ENCODE measurements around the gene DNM3.

Gene DNM3

DNA sequence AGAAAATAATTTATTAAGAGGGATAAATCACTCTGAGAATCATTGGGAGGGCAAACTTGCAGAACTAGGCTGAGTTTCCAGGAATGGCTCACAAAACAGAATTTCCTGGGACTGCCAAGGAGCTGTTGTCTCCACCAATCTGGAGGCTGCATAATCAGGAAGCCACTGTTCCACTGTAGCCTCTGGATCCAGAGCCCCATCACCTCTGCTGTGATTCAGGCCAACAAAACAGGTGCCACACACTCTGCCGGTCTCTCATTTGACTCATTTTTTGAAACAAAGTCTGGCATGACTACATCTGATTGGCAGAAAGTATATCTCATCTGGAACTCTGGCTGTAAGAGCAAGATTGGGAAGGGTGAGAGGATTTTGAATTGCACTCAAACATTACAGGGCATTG, 400.2 kb downstream of the DNM3 start:
- Mint-ChIP-seq H3K27ac (no peak overlapping the region), H3K36me3 (no peaks in the 10 kb centered on the region), H3K4me3 (no peak overlapping the region), H3K4me1 (no peaks in the 10 kb centered on the region), H3K9me3 (no peaks in the 10 kb centered on the region)
- no peak for DNase-seq (ENCODE audit: low spot score in 2 of 2)
- no peak for ATAC-seq

DNA sequence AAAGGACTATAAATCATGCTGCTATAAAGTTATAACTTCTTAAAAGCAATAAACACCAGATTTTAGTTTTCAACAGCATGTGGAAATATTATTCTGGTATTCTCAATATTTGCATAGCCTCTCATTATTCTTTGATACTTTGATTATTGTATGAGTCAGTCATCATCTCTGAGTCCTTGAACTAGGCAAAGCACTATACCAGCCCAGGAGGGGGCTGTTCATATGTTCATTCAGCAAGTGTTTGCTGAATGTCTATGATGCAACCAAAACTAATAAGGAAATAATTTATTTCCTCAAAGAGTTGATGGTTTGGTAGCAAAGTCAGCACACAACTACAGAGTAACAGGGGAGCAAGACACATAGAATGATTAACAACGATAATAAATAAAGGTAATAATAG, 403.6 kb downstream of the DNM3 start:
- DNase-seq (ENCODE audit: low spot score in 2 of 2) (no peak), ATAC-seq (no peak)
- Mint-ChIP-seq H3K4me1 (no peaks in the 10 kb centered on the region), H3K4me3 (no peak overlapping the region), H3K36me3 (no peaks in the 10 kb centered on the region), H3K9me3 (no peaks in the 10 kb centered on the region), H3K27ac (no peak overlapping the region)

DNA sequence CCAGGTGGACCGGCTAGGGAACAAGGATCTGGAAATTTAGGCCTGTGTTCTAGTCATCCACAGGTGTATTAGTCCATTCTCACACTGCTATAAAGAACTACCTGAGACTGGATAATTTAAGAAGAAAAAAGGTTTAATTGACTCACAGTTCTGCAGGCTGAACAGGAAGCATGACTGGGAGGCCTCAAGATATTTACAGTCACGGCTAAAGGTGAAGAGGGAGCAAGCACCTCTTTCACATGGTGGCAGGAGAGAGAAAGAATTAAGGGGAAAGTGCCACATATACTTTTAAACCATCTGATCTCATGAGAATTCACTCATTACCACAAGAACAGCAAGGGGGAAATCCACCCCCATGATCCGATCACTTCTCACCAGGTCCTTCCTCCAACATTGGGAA, 404.5 kb downstream of the DNM3 start:
- H3K4me3 Mint-ChIP-seq, result no peak overlapping the region
- no peaks in the 10 kb centered on the region for H3K4me1 Mint-ChIP-seq
- no peaks in the 10 kb centered on the region for H3K9me3 Mint-ChIP-seq
- no peaks in the 10 kb centered on the region for H3K36me3 Mint-ChIP-seq
- DNase-seq (ENCODE audit: low spot score in 2 of 2) (no peak), ATAC-seq (no peak)
- no peak overlapping the region for H3K27ac Mint-ChIP-seq

DNA sequence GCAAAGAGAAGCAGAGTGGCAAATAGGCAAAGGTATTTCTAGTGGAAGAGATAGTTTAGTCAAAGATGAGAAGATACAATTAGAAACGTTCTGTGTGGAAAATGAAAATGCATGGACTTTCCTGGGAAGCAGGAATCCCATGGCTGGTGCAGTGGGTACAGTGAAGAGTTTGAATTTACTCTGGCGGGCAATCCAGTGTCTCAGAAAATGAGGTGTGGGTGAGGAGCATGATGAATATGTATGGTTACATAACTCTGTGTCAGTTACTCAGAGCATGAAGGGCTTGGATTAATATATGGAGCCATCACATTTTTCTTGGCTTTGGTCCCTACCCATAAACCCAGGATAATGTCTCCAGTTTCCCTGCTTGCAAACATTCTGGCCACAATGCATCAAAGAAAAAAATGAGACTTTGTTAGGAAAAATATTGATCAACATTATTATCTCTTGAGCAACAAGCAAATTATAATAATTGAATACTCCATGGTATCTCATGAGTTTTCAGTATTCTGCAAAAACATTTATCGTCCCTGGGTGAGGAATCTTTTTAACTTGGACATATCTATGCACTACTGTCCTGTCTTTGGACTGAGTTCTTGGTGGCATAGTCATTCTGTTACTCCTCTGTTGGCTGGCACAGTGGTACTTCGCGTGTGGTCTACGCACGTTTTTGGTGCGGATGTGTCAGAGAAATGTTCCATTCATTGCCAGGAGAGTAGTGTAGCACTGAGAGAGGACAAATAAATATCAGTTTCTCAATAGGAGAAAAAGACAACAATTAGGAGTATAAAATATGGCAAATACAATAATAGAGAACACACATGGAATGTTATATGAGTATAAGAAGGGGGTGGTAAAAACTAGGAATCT, 405.5 kb downstream of the DNM3 start:
- H3K9me3 Mint-ChIP-seq, result no peaks in the 10 kb centered on the region
- no peak for DNase-seq (ENCODE audit: low spot score in 2 of 2)
- no peak for ATAC-seq
- no peak overlapping the region for H3K27ac Mint-ChIP-seq
- H3K4me1 Mint-ChIP-seq, result no peaks in the 10 kb centered on the region
- H3K36me3 Mint-ChIP-seq, result no peaks in the 10 kb centered on the region
- H3K4me3 Mint-ChIP-seq, result no peak overlapping the region

DNA sequence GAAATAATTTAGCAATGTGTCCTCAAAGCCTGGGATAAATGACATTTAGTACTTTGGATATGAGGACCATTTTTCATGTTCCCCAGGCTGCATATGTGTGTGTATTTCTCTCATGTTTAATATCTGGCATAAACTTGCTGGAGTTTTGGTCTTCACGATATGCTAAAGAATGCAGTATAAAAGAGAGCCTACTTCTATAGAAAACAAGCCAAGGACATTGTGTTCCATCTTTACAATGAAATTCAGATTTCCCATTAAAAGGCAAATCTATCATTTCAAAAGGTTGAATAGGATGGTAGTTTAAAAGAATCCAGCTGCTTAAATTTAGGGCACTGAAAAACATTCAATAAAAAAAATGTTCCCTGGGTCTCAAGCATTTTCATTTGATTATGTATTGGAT, 410.2 kb downstream of the DNM3 start:
- no peaks in the 10 kb centered on the region for H3K9me3 Mint-ChIP-seq
- no peak overlapping the region for H3K27ac Mint-ChIP-seq
- no peaks in the 10 kb centered on the region for H3K36me3 Mint-ChIP-seq
- no peak overlapping the region for H3K4me3 Mint-ChIP-seq
- ATAC-seq, result no peak
- peaks cover 19% of the 10 kb centered on the region for H3K4me1 Mint-ChIP-seq
- DNase-seq (ENCODE audit: low spot score in 2 of 2), result no peak

DNA sequence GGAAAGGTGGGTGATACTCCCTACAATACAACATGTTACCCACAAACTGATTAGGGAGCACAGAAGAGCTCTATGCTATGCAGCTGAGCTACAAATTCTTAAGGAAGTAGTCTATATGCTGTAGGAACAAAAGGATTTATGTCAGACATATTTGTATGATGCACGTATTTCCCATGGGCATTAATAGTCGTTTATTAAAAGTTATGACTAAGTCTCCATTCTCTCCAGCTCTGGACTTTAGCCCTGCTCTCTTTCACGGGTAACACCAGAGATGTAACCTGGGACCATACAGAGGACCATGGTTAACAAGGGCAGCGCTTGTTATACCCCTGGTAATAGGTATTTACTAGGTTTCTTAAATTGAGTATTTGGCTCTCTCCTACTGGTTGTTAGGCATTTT, 411.0 kb downstream of the DNM3 start:
- ATAC-seq, result no peak

DNA sequence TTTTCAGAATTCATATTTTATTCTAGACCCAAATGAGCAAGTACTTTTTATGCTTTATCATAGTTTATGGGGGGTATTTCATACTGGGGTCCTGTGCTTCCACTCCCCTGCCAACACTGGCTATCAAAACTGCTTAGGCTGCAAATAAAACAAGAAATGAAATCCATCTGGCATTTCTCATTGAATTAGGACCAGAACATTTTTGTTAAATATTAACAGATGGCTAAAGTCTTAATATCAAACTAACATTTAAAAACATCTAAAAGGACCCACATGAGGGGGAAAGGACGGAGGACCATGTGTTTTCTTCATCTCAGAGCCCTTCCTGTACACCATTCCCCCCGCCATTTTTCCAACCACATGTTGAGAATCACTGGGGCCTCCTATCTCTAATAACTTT, 411.7 kb downstream of the DNM3 start:
- Mint-ChIP-seq H3K9me3 (no peaks in the 10 kb centered on the region), H3K27ac (no peak overlapping the region), H3K36me3 (no peaks in the 10 kb centered on the region), H3K4me3 (no peak overlapping the region), H3K4me1 (peaks cover 19% of the 10 kb centered on the region)
- ATAC-seq (no peak), DNase-seq (ENCODE audit: low spot score in 2 of 2) (no peak)

More for the DNA sequence above, 411.0 kb downstream of the DNM3 start:
- Mint-ChIP-seq H3K27ac (no peak overlapping the region), H3K4me3 (no peak overlapping the region), H3K36me3 (no peaks in the 10 kb centered on the region), H3K4me1 (peaks cover 19% of the 10 kb centered on the region), H3K9me3 (no peaks in the 10 kb centered on the region)
- DNase-seq (ENCODE audit: low spot score in 2 of 2), result no peak

DNA sequence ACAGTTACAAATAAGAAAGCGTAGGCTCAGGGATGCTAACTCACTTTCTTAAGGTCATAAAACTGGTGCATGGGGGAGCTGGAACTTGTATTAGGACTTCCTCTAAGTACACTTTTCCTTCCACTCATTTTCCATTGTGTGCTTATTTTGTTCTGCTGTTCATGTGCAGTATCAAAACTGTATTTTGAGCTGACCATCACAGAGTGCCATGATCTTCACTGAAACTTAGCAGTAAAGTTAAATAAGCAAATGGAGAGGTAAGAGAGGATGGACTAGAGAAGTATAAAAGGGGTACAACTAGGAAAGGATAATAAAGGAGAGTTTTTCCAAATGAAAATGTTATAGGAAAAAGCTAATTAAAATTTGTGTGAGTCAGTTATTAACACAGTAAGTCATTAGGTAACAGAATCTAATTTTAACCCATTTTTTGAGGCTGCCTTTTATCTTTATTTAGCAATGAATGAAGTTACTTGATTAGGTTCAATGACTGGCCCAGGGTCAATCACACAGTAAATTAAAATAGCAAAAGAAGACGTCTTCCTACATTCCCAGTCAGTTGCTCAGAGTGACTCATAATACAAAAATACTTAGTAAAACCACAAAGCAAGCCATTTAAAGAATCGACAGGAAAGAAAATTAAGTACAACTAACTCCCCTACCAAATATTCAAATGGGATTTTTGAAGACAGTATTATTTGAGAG, 413.4 kb downstream of the DNM3 start:
- Mint-ChIP-seq H3K9me3 (peaks cover 2% of the 10 kb centered on the region), H3K4me3 (no peak overlapping the region), H3K27ac (peak overlapping the region; percentile 21), H3K4me1 (peaks cover 19% of the 10 kb centered on the region), H3K36me3 (no peaks in the 10 kb centered on the region)
- no peak for DNase-seq (ENCODE audit: low spot score in 2 of 2)
- ATAC-seq, result peak; percentile 52

DNA sequence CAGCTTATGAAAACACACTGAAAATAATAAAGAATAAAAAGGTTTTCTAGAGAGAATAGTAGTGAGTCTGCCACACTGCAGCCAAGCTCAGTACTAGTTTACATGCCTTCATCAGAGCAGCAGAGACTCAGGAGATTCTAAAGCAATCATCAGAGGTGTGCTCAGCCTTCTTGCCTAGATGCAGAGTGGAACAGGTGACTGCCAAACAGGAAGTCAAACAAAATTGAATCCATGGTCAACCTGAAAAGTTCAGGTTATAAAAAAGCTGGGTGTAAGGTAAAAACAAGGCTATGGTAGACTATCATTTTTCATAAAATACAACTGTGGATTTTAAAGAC, 413.9 kb downstream of the DNM3 start:
- H3K4me3 Mint-ChIP-seq, result no peak overlapping the region

DNA sequence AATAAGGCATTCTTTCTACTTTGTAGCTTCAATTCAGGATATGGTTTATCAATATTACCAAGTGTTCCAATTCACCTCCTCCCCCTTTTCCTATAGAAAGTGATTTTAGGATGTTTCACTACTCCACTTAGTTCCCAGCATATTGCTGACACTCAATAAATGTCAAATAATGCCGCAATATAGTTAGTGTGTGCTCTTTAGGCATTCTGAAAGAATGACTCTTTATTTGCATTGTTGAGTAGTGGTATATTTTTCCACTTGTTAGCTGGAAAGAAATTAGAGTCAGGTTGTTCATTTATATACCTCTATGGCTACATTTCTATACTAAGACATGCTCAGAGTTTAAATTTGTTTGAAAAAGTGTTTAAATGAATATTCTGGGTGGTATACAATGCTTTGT, 424.6 kb downstream of the DNM3 start:
- ATAC-seq, result no peak
- H3K27ac Mint-ChIP-seq, result no peak overlapping the region

More for the DNA sequence above, 413.9 kb downstream of the DNM3 start:
- peak overlapping the region; percentile 21 for H3K27ac Mint-ChIP-seq
- H3K4me1 Mint-ChIP-seq, result peaks cover 19% of the 10 kb centered on the region
- peak; percentile 55 for ATAC-seq
- H3K36me3 Mint-ChIP-seq, result no peaks in the 10 kb centered on the region
- DNase-seq (ENCODE audit: low spot score in 2 of 2), result no peak
- H3K9me3 Mint-ChIP-seq, result peaks cover 4% of the 10 kb centered on the region

DNA sequence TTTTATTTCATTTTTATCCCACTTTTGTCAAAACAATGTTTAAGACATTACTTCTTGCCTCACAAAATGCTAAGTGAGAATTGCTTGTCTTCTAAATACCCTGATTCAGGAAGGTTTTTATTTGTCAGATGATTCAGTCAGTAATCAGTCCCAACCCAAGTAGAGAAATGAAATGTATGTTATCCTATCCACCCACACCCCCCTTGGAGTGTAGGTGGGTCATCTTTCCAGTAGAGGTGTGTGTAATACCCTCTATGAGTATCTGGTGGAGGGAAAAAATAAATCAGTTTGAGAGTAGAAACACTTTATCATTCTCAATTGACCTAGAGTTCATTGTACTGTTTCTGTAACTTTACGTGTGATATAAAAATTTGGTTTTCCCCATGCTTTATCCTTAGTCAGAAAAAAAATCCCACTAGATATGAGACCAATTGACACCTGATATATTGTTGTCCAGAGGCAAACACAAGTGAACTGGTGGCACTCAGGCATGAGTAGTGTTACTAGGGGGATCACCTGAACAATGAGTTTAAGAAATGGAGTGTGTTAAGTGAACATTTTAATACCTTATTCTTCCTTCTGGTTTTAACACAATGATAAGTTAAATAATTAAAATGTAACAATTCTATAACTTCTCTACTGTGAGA, 425.4 kb downstream of the DNM3 start:
- ATAC-seq, result peak; percentile 85
- no peak overlapping the region for H3K4me3 Mint-ChIP-seq
- H3K9me3 Mint-ChIP-seq, result no peaks in the 10 kb centered on the region
- DNase-seq (ENCODE audit: low spot score in 2 of 2), result no peak
- no peaks in the 10 kb centered on the region for H3K36me3 Mint-ChIP-seq
- H3K27ac Mint-ChIP-seq, result no peak overlapping the region
- peaks cover 9% of the 10 kb centered on the region for H3K4me1 Mint-ChIP-seq

More for the DNA sequence above, 424.6 kb downstream of the DNM3 start:
- DNase-seq (ENCODE audit: low spot score in 2 of 2), result no peak
- Mint-ChIP-seq H3K9me3 (peaks cover 3% of the 10 kb centered on the region), H3K36me3 (no peaks in the 10 kb centered on the region), H3K4me3 (no peak overlapping the region), H3K4me1 (peaks cover 9% of the 10 kb centered on the region)

DNA sequence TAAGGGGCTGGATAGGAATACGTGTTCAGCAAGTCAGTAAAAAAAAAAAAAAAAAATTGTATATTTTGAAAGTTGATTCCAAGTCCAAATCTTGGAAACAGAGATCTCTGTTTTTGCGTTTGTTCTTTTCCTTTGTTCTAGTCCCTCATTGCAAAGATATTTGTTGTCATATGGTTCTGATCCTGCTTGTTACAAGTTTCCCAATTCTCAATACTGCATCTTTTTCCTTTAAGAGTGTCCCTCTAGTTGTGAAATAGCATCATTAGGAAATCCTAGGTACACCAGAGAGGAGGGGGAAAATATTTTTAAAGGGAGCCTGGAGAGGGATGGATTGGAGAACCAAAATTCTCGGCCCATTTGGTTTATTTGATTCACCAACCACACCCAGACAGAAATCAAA, 426.9 kb downstream of the DNM3 start:
- Mint-ChIP-seq H3K27ac (no peak overlapping the region), H3K4me1 (peaks cover 9% of the 10 kb centered on the region), H3K36me3 (no peaks in the 10 kb centered on the region), H3K9me3 (no peaks in the 10 kb centered on the region), H3K4me3 (no peak overlapping the region)
- DNase-seq (ENCODE audit: low spot score in 2 of 2), result no peak
- ATAC-seq, result no peak

DNA sequence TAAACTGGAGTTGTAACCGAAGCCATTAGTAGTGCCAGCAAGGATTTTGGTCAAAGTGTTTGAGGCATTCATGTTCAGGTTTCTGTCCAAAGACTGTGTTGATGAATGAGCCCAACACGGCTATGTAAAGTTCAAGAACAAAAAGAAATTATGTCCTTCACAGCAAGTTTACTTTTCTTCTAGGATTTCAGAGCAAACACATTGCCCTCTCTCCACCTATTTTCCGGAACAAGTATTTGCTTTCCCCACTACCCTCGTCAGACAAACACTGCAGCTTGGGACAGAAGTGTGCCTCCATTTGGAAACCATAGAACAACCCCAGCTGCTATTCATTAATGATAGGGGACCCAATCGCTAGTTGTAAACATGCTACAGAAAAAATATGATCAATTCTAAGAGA, 427.8 kb downstream of the DNM3 start:
- Mint-ChIP-seq H3K4me3 (no peak overlapping the region), H3K9me3 (no peaks in the 10 kb centered on the region), H3K36me3 (no peaks in the 10 kb centered on the region), H3K4me1 (peaks cover 14% of the 10 kb centered on the region), H3K27ac (peak overlapping the region; percentile 32)
- ATAC-seq (no peak), DNase-seq (ENCODE audit: low spot score in 2 of 2) (no peak)

DNA sequence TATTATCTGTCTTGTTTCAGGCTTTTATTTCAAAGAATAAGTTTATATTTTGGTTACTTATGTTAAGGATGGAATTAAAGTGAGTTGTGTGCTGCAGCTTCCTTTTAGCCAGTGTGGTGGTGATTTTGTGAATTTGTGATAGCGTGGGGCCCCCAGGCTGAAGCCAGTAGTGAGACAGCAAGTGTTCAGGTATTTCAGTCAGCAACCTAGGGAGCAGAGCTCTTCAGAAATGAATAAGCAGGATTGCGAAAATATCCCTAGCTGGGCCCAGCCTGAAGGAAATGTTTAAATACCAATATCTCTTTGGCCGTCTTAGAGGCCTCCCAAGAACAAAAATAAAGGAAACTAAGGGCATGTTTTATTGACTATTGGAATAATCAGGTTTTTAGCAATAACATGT, 428.3 kb downstream of the DNM3 start:
- H3K4me3 Mint-ChIP-seq, result no peak overlapping the region
- H3K36me3 Mint-ChIP-seq, result no peaks in the 10 kb centered on the region
- no peaks in the 10 kb centered on the region for H3K9me3 Mint-ChIP-seq
- no peak for ATAC-seq
- DNase-seq (ENCODE audit: low spot score in 2 of 2), result no peak
- peaks cover 18% of the 10 kb centered on the region for H3K4me1 Mint-ChIP-seq
- peak overlapping the region; percentile 32 for H3K27ac Mint-ChIP-seq

DNA sequence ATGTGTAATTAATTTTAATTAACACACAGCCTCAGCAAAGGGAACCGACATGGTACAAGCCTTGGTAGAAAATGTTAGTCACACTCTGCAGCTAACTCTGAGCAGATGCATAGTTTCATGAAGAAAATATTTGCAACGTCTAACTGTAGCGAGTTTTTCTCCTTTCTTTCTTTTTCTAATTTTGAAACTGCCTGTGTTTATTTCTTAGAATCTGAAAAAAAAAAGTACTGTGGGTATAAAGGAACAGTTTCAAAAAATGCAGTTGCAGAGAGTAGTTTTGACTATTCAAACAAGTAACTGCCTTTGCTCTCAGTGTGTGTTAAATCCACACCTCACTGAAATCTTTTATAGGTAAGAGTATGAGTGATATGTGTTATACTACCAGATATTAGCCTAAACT, 429.3 kb downstream of the DNM3 start:
- DNase-seq (ENCODE audit: low spot score in 2 of 2) (no peak), ATAC-seq (peak; percentile 82)
- H3K27ac Mint-ChIP-seq, result peak overlapping the region; percentile 27
- no peaks in the 10 kb centered on the region for H3K9me3 Mint-ChIP-seq
- H3K4me3 Mint-ChIP-seq, result no peak overlapping the region
- no peaks in the 10 kb centered on the region for H3K36me3 Mint-ChIP-seq
- peaks cover 18% of the 10 kb centered on the region for H3K4me1 Mint-ChIP-seq

DNA sequence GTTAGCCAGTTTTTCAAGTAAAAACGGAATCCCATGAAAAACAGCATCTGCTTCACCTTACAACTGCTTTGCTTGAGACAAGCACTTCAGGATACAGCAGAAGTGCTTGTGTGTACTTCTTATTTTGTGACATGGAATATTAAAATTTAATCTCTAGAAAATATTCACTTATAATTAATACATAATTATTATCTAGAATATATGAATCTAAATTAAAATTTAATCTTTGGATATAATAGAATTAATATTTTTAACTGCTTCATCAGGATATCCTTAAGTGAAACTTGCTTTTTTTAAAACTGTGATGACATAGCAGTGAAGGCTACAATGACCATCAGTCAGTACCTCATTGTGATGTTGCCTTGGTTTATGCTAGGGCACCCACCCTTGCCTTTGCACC, 430.8 kb downstream of the DNM3 start:
- ATAC-seq, result no peak
- Mint-ChIP-seq H3K4me3 (no peak overlapping the region), H3K4me1 (peaks cover 18% of the 10 kb centered on the region), H3K36me3 (no peaks in the 10 kb centered on the region), H3K9me3 (no peaks in the 10 kb centered on the region), H3K27ac (no peak overlapping the region)
- DNase-seq (ENCODE audit: low spot score in 2 of 2), result no peak

Measured in stimulated activated effector memory CD8-positive, alpha-beta T cell treated with anti-CD3 and anti-CD28 coated beads, Interleukin-12 subunit alpha, Interleukin-12 subunit beta, amount 100 ng/mL, for 72 hours (primary cell).